ENCODE results near the gene TOP2A.
"Not testable (repeated sequence)": the region's sequence is repeated elsewhere in the genome, so short reads cannot be mapped to it uniquely, and the experiment has no call there.

The TOP2A gene

DNA sequence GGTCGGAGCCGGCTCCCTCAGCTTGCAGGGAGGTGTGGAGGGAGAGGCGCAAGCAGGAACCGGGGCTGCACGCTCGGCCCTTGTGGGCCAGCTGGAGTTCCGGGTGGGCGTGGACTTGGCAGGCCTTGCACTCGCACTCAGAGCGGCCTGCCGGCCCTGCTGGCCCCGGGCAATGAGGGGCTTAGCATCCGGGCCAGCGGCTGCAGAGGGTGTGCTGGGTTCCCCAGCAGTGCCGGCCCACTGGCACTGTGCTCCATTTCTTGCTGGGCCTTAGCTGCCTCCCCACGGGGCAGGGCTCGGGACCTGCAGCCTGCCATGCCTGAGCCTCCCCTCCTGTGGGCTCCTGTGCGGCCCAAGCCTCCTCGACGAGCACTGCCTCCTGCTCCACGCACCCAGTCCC is 41.9 kb downstream of the TOP2A start:
- not testable (repeated sequence) for DNase-seq

DNA sequence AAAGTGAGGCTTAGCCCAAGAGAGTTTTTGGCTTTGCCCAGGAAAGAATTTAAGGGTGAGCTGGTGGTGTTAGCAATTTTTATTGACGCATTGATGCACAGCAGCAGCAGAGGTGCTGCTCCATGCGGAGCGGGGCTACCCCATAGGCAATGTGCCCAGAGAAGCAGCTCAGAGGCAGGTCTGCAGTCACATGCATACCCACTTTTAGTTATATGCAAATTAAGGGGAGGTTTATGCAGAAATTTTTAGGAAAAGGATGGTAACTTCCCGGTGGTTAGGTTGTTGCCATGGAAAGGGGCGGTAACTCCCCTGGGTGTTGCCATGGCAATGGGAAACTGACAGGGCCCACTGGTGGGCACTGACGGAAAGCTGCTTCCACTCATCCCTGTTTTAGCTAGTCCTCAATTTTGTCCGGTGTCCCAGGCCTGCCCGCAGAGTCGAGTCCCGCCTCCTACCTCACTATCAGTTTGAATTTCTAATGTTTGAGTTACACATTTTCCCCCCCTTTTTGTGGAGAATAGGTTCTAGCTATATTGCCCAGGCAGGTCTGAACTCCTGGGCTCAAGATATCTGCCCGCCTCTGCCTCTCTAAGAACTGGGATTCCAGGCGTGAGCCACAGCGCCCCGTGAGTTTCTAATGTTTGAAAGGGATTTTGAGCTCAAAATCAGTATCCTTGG is 42.7 kb downstream of the TOP2A start:
- DNase-seq = no peak

- DNase-seq = no peak
Measured at GRCh38 chr17:40373999-40374398, 43.7 kb downstream of the TOP2A start.

GRCh38 chr17:40373324-40373723 is 44.4 kb downstream of the TOP2A start:
- no peak for DNase-seq

DNA sequence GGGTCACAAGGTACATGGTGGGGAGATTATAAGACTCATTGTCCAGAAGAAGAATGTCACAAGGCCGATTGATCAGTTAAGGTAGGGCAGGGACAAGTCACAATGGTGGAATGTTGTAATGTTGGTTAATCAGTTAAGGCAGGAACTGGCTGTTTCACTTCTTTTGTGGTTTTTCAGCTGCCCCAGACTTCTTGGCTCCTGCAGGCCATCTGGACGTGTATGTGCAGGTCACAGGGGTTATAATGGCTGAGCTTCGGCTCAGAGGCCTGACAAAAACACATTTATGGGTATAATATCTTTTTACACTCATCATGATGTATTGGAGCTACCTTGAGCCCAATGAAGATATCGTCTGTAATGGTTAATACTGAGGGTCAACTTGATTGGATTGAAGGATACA is 45.1 kb downstream of the TOP2A start:
- not testable (repeated sequence) for DNase-seq

- no peak for DNase-seq
Measured at GRCh38 chr17:40372031-40372430, 45.7 kb downstream of the TOP2A start.

DNA sequence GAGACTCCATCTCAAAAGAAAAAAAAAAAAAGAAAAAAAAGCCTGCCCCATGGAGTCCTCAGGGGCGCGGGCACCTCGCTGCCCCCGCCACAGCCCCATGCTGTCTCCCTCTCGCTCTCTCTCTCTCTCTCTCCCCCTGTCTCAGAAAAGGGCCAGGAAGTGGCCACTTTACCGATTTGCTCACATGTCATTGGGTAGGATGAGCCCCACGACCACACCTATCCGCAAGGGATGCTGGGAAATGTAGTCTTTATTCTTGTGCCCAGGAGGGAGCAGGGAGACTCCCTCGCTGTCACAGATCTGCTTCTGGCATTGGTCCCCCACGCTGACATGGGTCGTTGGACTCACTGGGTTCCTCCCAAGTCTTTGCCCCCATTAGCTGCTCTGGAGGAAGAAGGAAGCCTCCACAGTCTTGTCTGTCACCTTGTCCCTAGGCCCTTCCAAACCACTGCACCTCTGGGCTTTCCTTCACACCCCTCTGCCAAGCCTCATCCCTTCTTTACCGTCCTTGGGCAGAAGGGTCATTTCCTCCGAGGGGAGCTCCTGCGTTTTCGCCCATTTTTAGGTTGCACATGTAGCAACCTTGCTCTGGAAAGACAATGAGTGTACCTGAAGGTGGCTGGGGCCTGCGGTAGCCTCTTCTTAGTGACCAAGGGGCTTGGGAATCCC is 46.3 kb downstream of the TOP2A start:
- no peak for DNase-seq

GRCh38 chr17:40369923-40370322 is 47.8 kb downstream of the TOP2A start:
- DNase-seq = no peak

- DNase-seq = not testable (repeated sequence)
Measured at GRCh38 chr17:40367728-40368127, 50.0 kb downstream of the TOP2A start.

DNA sequence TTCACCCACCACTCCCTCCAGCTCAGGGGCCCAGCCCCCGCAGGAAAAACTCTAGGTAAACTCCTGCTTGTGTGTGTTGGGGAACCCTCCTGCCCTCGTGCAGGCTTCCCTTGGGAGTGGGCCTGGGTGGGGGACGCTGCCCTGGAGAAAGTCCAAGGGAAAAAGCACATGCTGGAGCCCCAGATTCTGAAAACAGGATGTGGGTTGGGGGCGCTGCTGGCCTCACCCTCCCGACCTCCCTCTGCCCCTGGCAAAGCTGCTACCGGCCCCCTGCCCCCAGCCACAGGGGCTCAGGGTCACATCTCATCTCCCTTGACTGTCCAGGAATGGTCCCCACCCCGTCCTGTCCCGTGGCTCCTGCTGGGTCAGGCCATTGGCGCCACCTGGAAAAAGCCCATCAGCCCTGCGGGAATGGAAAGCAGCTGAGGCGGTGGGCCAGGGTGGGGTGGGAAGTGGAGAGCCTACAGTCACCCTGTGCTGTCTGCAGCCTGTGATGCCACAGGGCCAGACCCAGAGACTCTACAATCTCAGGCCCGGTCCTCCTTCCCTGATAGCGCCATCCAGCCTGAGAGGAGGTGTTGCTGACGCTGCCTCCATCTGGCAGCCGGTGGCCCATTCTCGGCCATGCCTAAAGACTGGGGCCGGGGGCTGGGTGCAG is 50.7 kb downstream of the TOP2A start:
- DNase-seq = no peak

GRCh38 chr17:40366076-40366860 is 51.4 kb downstream of the TOP2A start:
- no peak for DNase-seq

GRCh38 chr17:40364906-40365305 is 52.8 kb downstream of the TOP2A start:
- no peak for DNase-seq

DNA sequence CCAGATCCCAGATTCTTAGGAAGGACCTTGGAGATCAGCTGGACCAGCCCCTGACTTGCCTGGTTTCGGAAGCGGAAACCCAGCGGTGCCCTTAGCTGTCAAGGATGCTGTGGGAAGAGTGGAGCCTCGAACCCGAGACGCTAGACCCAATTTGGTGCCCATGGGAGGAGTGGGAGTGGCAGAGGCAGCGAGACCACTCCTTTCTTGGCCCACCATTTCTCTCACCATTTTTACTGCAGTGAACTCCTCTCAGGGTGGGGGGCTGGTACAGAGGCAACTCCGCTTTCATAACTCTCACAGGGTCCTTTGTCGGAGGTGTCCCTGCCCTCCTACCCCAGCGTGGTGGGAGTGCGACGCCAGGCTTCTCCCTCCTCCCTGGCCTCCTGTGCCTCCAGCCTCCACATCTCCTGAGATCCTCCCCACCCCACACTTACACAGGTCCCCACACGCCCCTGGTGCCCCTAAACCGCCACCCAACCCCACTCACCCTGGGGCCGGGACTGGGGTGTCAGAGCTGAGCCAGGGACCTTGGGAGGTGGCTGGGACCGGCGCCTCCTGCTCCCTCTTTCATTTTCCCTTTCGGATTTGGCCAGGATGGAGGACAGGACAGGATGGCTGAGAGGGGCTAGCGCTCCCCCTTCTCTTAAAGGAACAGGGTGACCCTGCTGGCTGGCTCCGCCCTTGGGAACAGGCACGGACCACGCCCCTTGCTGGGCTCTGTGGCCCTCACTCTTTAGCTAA is 53.4 kb downstream of the TOP2A start, which contains the start of gene GJD3:
GJD3 (minus strand) TSS at position 617 of the 741 bp plus-strand sequence. CDS start 922 bp downstream, outside the sequence.
- no peak for DNase-seq

GRCh38 chr17:40363111-40363827 is 54.4 kb downstream of the TOP2A start:
- DNase-seq = no peak

GRCh38 chr17:40362696-40363110 is 55.0 kb downstream of the TOP2A start:
- DNase-seq = peak; percentile 62

GRCh38 chr17:40361925-40362695 is 55.6 kb downstream of the TOP2A start:
- DNase-seq = no peak

GRCh38 chr17:40361063-40361924 is 56.4 kb downstream of the TOP2A start:
- no peak for DNase-seq

- DNase-seq = no peak
Measured at GRCh38 chr17:40360091-40360490, 57.6 kb downstream of the TOP2A start.

DNA sequence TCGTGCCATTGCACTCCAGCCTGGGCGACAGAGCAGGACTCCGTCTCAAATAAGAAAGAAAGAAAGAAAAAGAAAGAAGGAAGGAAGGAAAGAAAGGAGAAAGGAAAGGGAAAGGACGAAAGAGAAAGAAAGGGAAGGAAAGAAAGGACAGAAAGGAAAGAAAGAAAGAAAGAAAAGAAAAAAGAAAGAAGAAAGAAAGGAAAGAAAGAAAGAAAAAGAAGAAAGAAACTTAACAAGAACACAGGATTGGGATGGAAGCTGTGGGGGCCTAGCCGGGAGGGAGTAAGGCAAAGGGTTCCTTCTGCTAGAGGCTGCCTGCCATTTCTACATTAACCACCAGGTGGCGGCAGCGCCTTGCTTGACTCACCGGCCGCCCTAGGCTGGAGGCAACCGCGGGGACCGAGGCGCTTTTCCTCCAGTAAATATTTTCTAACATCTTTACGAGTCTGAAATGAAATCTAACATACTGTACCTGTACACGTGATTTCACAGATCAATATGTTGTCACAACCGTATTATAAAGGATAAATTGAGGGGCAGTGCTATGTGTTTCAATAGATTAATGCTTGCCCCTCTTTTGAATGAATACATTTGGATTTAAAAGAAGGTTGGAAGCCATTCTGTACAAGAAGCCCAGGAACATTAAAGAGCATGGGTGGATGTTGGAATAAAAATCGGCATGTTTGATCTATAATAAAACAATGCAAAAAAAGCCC is 59.2 kb downstream of the TOP2A start:
- peak; percentile 90 for DNase-seq
